ENCODE results near the gene CCL27.

Gene CCL27

GRCh38 chr9:34654323-34655051 lies 8.0 kb downstream of the CCL27 start:
- ChIA-PET CTCF (interaction anchor here (0.6 to 0.9 kb wide), 3 partner anchors 8 to 873 kb away, joined by 4 to 5 read pairs (median 5); partner anchors contain the start of gene GALT), POLR2A (ENCODE audit: low non-redundant PET) (no interaction called here)
- no peak for TF ChIP-seq CTCF (conservative IDR thresholded peaks at IDR 0.05; ENCODE audit: low read depth)
- DNase-seq (ENCODE audit: low spot score) = no peak
- peak overlapping the region; percentile 87 for H3K27ac ChIP-seq

- DNase-seq (ENCODE audit: low spot score) = no peak
- ChIA-PET POLR2A (ENCODE audit: low non-redundant PET) (no interaction called here), CTCF (interaction anchor here (0.6 to 0.9 kb wide), 2 partner anchors 8 to 50 kb away, joined by 4 read pairs; no protein-coding TSS in a partner anchor)
- TF ChIP-seq CTCF (conservative IDR thresholded peaks at IDR 0.05; ENCODE audit: low read depth) = no peak
- peak overlapping the region; percentile 87 for H3K27ac ChIP-seq
Measured at GRCh38 chr9:34653151-34654072, 9.0 kb downstream of the CCL27 start.

- H3K27ac ChIP-seq = peak overlapping the region; percentile 87
- CTCF ChIA-PET = no interaction called here
- POLR2A ChIA-PET (ENCODE audit: low non-redundant PET) = interaction anchor here (0.6 kb wide), 1 partner anchor 15 kb away, joined by 3 read pairs; no protein-coding TSS in a partner anchor
- no peak for TF ChIP-seq CTCF (conservative IDR thresholded peaks at IDR 0.05; ENCODE audit: low read depth)
- no peak for DNase-seq (ENCODE audit: low spot score)
Measured at GRCh38 chr9:34652602-34653000, 9.9 kb downstream of the CCL27 start.

- peak; percentile 94 for DNase-seq (ENCODE audit: low spot score)
- no peak for TF ChIP-seq CTCF (conservative IDR thresholded peaks at IDR 0.05; ENCODE audit: low read depth)
- POLR2A ChIA-PET (ENCODE audit: low non-redundant PET) = interaction anchor here (0.6 to 1.3 kb wide), 3 partner anchors 13 to 15 kb away, joined by 3 to 4 read pairs (median 3); no protein-coding TSS in a partner anchor
- peak within 1 kb of the TSS; percentile 87 for H3K27ac ChIP-seq
- CTCF ChIA-PET = interaction anchor here (0.7 kb wide), 1 partner anchor 18 kb away, joined by 3 read pairs; no protein-coding TSS in a partner anchor
Measured at GRCh38 chr9:34651876-34652601, 10.4 kb downstream of the CCL27 start, which contains the start of gene IL11RA. Gene IL11RA (plus strand): TSS chr9:34652185. CDS start chr9:34655218, 3,033 bp downstream.

- ChIA-PET POLR2A (ENCODE audit: low non-redundant PET) (interaction anchor here (1.3 kb wide), 2 partner anchors 14 kb away, joined by 3 to 4 read pairs; no protein-coding TSS in a partner anchor), CTCF (interaction anchor here (0.7 kb wide), 1 partner anchor 17 kb away, joined by 3 read pairs; no protein-coding TSS in a partner anchor)
- H3K27ac ChIP-seq = peak overlapping the region; percentile 87
- DNase-seq (ENCODE audit: low spot score) = no peak
- no peak for TF ChIP-seq CTCF (conservative IDR thresholded peaks at IDR 0.05; ENCODE audit: low read depth)
Measured at GRCh38 chr9:34651321-34651720, 11.1 kb downstream of the CCL27 start.
